ENCODE results near the gene TSPAN11. TPM values are rescaled to one million over a fixed set of nuclear protein-coding genes. Genes with fewer than 3 reads are reported as not detected.
A peak's percentile ranks its signal among the peaks of the same experiment; 100 is the strongest.

Gene TSPAN11
- total RNA-seq, 1 experiment from 2014 or later, result not detected

- TF ChIP-seq, protein P1, sequence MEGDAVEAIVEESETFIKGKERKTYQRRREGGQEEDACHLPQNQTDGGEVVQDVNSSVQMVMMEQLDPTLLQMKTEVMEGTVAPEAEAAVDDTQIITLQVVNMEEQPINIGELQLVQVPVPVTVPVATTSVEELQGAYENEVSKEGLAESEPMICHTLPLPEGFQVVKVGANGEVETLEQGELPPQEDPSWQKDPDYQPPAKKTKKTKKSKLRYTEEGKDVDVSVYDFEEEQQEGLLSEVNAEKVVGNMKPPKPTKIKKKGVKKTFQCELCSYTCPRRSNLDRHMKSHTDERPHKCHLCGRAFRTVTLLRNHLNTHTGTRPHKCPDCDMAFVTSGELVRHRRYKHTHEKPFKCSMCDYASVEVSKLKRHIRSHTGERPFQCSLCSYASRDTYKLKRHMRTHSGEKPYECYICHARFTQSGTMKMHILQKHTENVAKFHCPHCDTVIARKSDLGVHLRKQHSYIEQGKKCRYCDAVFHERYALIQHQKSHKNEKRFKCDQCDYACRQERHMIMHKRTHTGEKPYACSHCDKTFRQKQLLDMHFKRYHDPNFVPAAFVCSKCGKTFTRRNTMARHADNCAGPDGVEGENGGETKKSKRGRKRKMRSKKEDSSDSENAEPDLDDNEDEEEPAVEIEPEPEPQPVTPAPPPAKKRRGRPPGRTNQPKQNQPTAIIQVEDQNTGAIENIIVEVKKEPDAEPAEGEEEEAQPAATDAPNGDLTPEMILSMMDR (IDR thresholded peaks at IDR 0.05), result no peak
- TF ChIP-seq POLR2AphosphoS5 (IDR thresholded peaks at IDR 0.05; ENCODE audit: low read depth, low read length) (no peak), SIN3A (IDR thresholded peaks at IDR 0.05; ENCODE audit: borderline replicate concordance, insufficient read depth, low read depth, low read length) (no peak), TCF7L2 (IDR thresholded peaks at IDR 0.05; ENCODE audit: low read depth, low read length) (no peak)
- TF ChIP-seq, protein P2, sequence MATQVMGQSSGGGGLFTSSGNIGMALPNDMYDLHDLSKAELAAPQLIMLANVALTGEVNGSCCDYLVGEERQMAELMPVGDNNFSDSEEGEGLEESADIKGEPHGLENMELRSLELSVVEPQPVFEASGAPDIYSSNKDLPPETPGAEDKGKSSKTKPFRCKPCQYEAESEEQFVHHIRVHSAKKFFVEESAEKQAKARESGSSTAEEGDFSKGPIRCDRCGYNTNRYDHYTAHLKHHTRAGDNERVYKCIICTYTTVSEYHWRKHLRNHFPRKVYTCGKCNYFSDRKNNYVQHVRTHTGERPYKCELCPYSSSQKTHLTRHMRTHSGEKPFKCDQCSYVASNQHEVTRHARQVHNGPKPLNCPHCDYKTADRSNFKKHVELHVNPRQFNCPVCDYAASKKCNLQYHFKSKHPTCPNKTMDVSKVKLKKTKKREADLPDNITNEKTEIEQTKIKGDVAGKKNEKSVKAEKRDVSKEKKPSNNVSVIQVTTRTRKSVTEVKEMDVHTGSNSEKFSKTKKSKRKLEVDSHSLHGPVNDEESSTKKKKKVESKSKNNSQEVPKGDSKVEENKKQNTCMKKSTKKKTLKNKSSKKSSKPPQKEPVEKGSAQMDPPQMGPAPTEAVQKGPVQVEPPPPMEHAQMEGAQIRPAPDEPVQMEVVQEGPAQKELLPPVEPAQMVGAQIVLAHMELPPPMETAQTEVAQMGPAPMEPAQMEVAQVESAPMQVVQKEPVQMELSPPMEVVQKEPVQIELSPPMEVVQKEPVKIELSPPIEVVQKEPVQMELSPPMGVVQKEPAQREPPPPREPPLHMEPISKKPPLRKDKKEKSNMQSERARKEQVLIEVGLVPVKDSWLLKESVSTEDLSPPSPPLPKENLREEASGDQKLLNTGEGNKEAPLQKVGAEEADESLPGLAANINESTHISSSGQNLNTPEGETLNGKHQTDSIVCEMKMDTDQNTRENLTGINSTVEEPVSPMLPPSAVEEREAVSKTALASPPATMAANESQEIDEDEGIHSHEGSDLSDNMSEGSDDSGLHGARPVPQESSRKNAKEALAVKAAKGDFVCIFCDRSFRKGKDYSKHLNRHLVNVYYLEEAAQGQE (IDR thresholded peaks at IDR 0.05; ENCODE audit: insufficient read depth in 1 of 2, low read depth in 2 of 2, low read length in 1 of 2), result no peak
- in situ Hi-C loops (cut with HindIII; ENCODE audit: low pct_unique_long_range_greater_than_20kb, low sequenced_read_pairs), result no loop called here
Measured at GRCh38 chr12:31029468-31029867, 102.9 kb downstream of the TSPAN11 start.

GRCh38 chr12:31029916-31030562 is 103.5 kb downstream of the TSPAN11 start:
- ATAC-seq (0 out of 2 replicates have a peak, but pooled peaks have one; percentile 27), DNase-seq (ENCODE audit: low read depth, low spot score) (no peak)
- no TSS peak for BruUV-seq (replicated peaks)
- no peaks in the 10 kb centered on the region for H3K27me3 ChIP-seq (ENCODE audit: control insufficient read depth, insufficient read depth, low read length)
- no peaks in the 10 kb centered on the region; the same call in 1 of the 2 replicates for H3K9me3 ChIP-seq (ENCODE audit: control insufficient read depth, insufficient read depth, low read depth, low read length)
- peaks cover 2% of the 10 kb centered on the region; the same call in 1 of the 2 replicates for H3K4me1 ChIP-seq (ENCODE audit: control insufficient read depth, insufficient read depth, low read length)
- intact Hi-C loops (cut with micrococcal nuclease; ENCODE audit: unreplicated experiment), result no loop called here
- no peak overlapping the region for H3K27ac ChIP-seq (ENCODE audit: low read length)
- in situ Hi-C loops (cut with HindIII; ENCODE audit: low pct_unique_long_range_greater_than_20kb, low sequenced_read_pairs), result no loop called here
- TF ChIP-seq SIN3A (IDR thresholded peaks at IDR 0.05; ENCODE audit: borderline replicate concordance, insufficient read depth, low read depth, low read length), result no peak
- TF ChIP-seq, protein P1 (IDR thresholded peaks at IDR 0.05), result no peak
- TF ChIP-seq, protein P2 (IDR thresholded peaks at IDR 0.05; ENCODE audit: insufficient read depth in 1 of 2, low read depth in 2 of 2, low read length in 1 of 2), result no peak
- no peak for TF ChIP-seq TCF7L2 (IDR thresholded peaks at IDR 0.05; ENCODE audit: low read depth, low read length)
- TF ChIP-seq POLR2AphosphoS5 (IDR thresholded peaks at IDR 0.05; ENCODE audit: low read depth, low read length), result no peak
- ChIA-PET CTCF (interaction anchor here (0.5 kb wide), 1 partner anchor 154 kb away, joined by 3 read pairs; no protein-coding TSS in a partner anchor), POLR2A (no interaction called here)
- H3K4me3 ChIP-seq (ENCODE audit: low read depth in 2 of 2, low read length in 2 of 2), result no peak overlapping the region
- no peaks in the 10 kb centered on the region for H3K36me3 ChIP-seq (ENCODE audit: control insufficient read depth, insufficient read depth, low read length)

More at GRCh38 chr12:31029468-31029867, 102.9 kb downstream of the TSPAN11 start:
- Histone ChIP-seq H3K4me3 (ENCODE audit: low read depth in 2 of 2, low read length in 2 of 2) (no peak overlapping the region), H3K27me3 (ENCODE audit: control insufficient read depth, insufficient read depth, low read length) (no peaks in the 10 kb centered on the region), H3K27ac (ENCODE audit: low read length) (no peak overlapping the region), H3K9me3 (ENCODE audit: control insufficient read depth, insufficient read depth, low read depth, low read length) (no peaks in the 10 kb centered on the region; the same call in 1 of the 2 replicates), H3K4me1 (ENCODE audit: control insufficient read depth, insufficient read depth, low read length) (peaks cover 2% of the 10 kb centered on the region; the same call in 1 of the 2 replicates), H3K36me3 (ENCODE audit: control insufficient read depth, insufficient read depth, low read length) (no peaks in the 10 kb centered on the region)
- ChIA-PET POLR2A (no interaction called here), CTCF (no interaction called here)
- no TSS peak for BruUV-seq (replicated peaks)
- intact Hi-C loops (cut with micrococcal nuclease; ENCODE audit: unreplicated experiment), result no loop called here
- ATAC-seq, result no peak
- DNase-seq (ENCODE audit: low read depth, low spot score), result no peak
